Smooth muscle cell (in vitro differentiated cells): Measurements from ENCODE around the gene LZTFL1. TPM values are rescaled to one million over a fixed set of nuclear protein-coding genes. Genes with fewer than 3 reads are reported as not detected.

Experiments
- DNase-seq: peaks from one replicate; lab custom pipeline; 2025; ENCODE audit not compliant: unreplicated experiment; lab: John Stamatoyannopoulos, UW
- H2AFZ ChIP-seq: fragments of 200-600 bp; sonication (generic); 2 replicates; pipeline ENCODE4 v1.6.0; 2016; ENCODE audit warnings: antibody characterized with exemption, low read depth, mild to moderate bottlenecking
- H3F3A ChIP-seq: fragments of 200-600 bp; sonication (generic); 2 replicates; pipeline ENCODE4 v1.6.0; 2017; ENCODE audit warnings: antibody characterized with exemption, low read depth
- H3K27ac ChIP-seq: fragments of 200-600 bp; sonication (generic); 2 replicates; pipeline ENCODE4 v1.5.1; 2016; ENCODE audit warnings: low read depth, mild to moderate bottlenecking
- H3K27me3 ChIP-seq: fragments of 200-600 bp; sonication (generic); 2 replicates; pipeline ENCODE4 v1.6.1; 2016; ENCODE audit warnings: low read depth, mild to moderate bottlenecking
- H3K36me3 ChIP-seq: fragments of 200-600 bp; sonication (generic); 2 replicates; pipeline ENCODE4 v1.5.1; 2016; ENCODE audit warnings: low read depth
- H3K4me1 ChIP-seq: fragments of 200-600 bp; sonication (generic); 2 replicates; pipeline ENCODE4 v1.5.1; 2016; ENCODE audit warnings: low read depth
- H3K4me2 ChIP-seq: fragments of 200-600 bp; sonication (generic); 2 replicates; pipeline ENCODE4 v1.6.0; 2016; ENCODE audit warnings: mild to moderate bottlenecking
- H3K4me3 ChIP-seq: fragments of 200-600 bp; sonication (generic); 2 replicates; pipeline ENCODE4 v1.5.1; 2016; ENCODE audit warnings: mild to moderate bottlenecking
- H3K79me2 ChIP-seq: fragments of 200-600 bp; sonication (generic); 2 replicates; pipeline ENCODE4 v1.6.0; 2016; ENCODE audit warnings: low read depth, mild to moderate bottlenecking
- H3K9ac ChIP-seq: fragments of 200-600 bp; sonication (generic); 2 replicates; pipeline ENCODE4 v1.6.0; 2016; ENCODE audit warnings: low read depth
- H3K9me3 ChIP-seq: fragments of 200-600 bp; sonication (generic); replicated peaks from 2 replicates; pipeline ENCODE4 v1.5.1; 2016; ENCODE audit warnings: low read depth
- H4K20me1 ChIP-seq: fragments of 200-600 bp; sonication (generic); 2 replicates; pipeline ENCODE4 v1.6.0; 2016; ENCODE audit warnings: low read depth
- CTCF ChIP-seq: fragments of 200-600 bp; sonication (generic); IDR thresholded peaks from 2 replicates; pipeline ENCODE4 v1.5.1; 2017; ENCODE audit warnings: borderline replicate concordance, mild to moderate bottlenecking, antibody characterized with exemption; ENCODE audit not compliant: insufficient read depth, poor library complexity, severe bottlenecking
- WGBS: methylation state at CpG from one replicate; pipeline ENCODE4 v1.1.7; 2016; ENCODE audit warnings: low lambda C conversion rate; 5-methylcytosine and 5-hydroxymethylcytosine counted together
- polyA plus RNA-seq: library from polyadenylated mRNA; unstranded; fragments of >200 nt; fragmentation: Nextera tagmentation; extraction: Ambion mirVana; gene quantifications from 2 replicates; pipeline ENCODE4 v1.2.1, GENCODE V29; 2016
- total RNA-seq: library from RNA; depleted of rRNA; stranded (reverse); fragments of >200 nt; gene quantifications from 2 replicates; pipeline ENCODE4 v1.2.3, GENCODE V29; 2014

Gene LZTFL1
- total and polyA plus RNA-seq, 2 experiments from 2014 or later: 8.6 to 29.4 TPM

- Histone ChIP-seq H3K4me3 (no peak overlapping the region), H3K9ac (no peak overlapping the region), H3K27me3 (peaks cover 20% of the 10 kb centered on the region), H4K20me1 (no peaks in the 10 kb centered on the region), H3K79me2 (no peaks in the 10 kb centered on the region), H3K36me3 (no peaks in the 10 kb centered on the region), H2AFZ (no peak overlapping the region), H3K27ac (no peak overlapping the region), H3K4me1 (no peaks in the 10 kb centered on the region), H3F3A (no peaks in the 10 kb centered on the region), H3K4me2 (no peak overlapping the region), H3K9me3 (no peaks in the 10 kb centered on the region)
- 75% methylated on average over 7 of the region's 7 CpGs for WGBS
- no peak for TF ChIP-seq CTCF
- no peak for DNase-seq
These were observed 68.0 kb downstream of the LZTFL1 start for GRCh38 chr3:45773714-45774449.

Other genes starting within 250 kb of the LZTFL1 start
- gene LIMD1, start 247.4 kb downstream of the LZTFL1 start, total RNA-seq: 3.8 and 4.6 TPM in 2 replicates
- gene LIMD1, start 247.4 kb downstream of the LZTFL1 start, polyA plus RNA-seq: 3.6 and 4.2 TPM in 2 replicates
- 24.7 and 31.7 TPM in 2 replicates for gene SACM1L, start 152.7 kb downstream of the LZTFL1 start, total RNA-seq
- 12.9 and 15.8 TPM in 2 replicates for gene SACM1L, start 152.7 kb downstream of the LZTFL1 start, polyA plus RNA-seq
- 0.36 and 0.49 TPM in 2 replicates for gene SLC6A20, start 45.6 kb downstream of the LZTFL1 start, total RNA-seq
- gene SLC6A20, start 45.6 kb downstream of the LZTFL1 start, polyA plus RNA-seq: 0.10 and 0.86 TPM in 2 replicates
- gene CCR9, start 44.4 kb upstream of the LZTFL1 start, total RNA-seq: not detected in 2 replicates
- gene CCR9, start 44.4 kb upstream of the LZTFL1 start, polyA plus RNA-seq: not detected in 2 replicates
- 0.13 and 0.81 TPM in 2 replicates for gene CXCR6, start 101.3 kb upstream of the LZTFL1 start, total RNA-seq
- gene CXCR6, start 101.3 kb upstream of the LZTFL1 start, polyA plus RNA-seq: 0.19 and 0.35 TPM in 2 replicates
- gene FYCO1, start 153.7 kb upstream of the LZTFL1 start, total RNA-seq: 19.0 and 20.9 TPM in 2 replicates
- 4.5 and 7.4 TPM in 2 replicates for gene FYCO1, start 153.7 kb upstream of the LZTFL1 start, polyA plus RNA-seq
- gene XCR1, start 185.4 kb upstream of the LZTFL1 start, total RNA-seq: 0.76 and 1.5 TPM in 2 replicates
- 0.30 TPM in 1 of 2 replicates, not detected in the other for gene XCR1, start 185.4 kb upstream of the LZTFL1 start, polyA plus RNA-seq